HEK293T (cell line): ENCODE results near the gene MINDY4.

Experiments
- CTCF ChIA-PET: fragments of 350-600 bp; formaldehyde crosslinking; extraction: SDS; loops from one replicate; lab custom pipeline; 2021; ENCODE audit warnings: antibody characterized with exemption, inconsistent platforms; lab: Yijun Ruan, JAX
- POLR2A ChIA-PET: fragments of 350-600 bp; formaldehyde crosslinking; extraction: SDS; loops from one replicate; lab custom pipeline; 2020; ENCODE audit warnings: antibody characterized with exemption, inconsistent platforms; lab: Yijun Ruan, JAX
- DNase-seq: peaks from one replicate; pipeline ENCODE4 v3.0.0; 2012; ENCODE audit warnings: mixed read lengths; ENCODE audit errors: extremely low spot score
- ARNT ChIP-seq: fragments of 450-650 bp; IDR thresholded peaks from 2 replicates; pipeline ENCODE4 v1.6.1; 2017; ENCODE audit warnings: mild to moderate bottlenecking
- BHLHE40 ChIP-seq: fragments of 450-650 bp; IDR thresholded peaks from 2 replicates; pipeline ENCODE4 v1.6.1; 2016; ENCODE audit warnings: mild to moderate bottlenecking, moderate library complexity, borderline replicate concordance
- CTBP1 ChIP-seq: fragments of 450-650 bp; IDR thresholded peaks from 2 replicates; pipeline ENCODE4 v1.6.1; 2016; ENCODE audit warnings: borderline replicate concordance
- ELF4 ChIP-seq: fragments of 450-650 bp; IDR thresholded peaks from 2 replicates; pipeline ENCODE4 v1.6.1; 2017; ENCODE audit warnings: antibody characterized with exemption
- FOXA1 ChIP-seq: fragments of 450-650 bp; IDR thresholded peaks from 2 replicates; pipeline ENCODE4 v1.6.1; 2016; ENCODE audit warnings: mild to moderate bottlenecking
- FOXK2 ChIP-seq: fragments of 450-650 bp; IDR thresholded peaks from 2 replicates; pipeline ENCODE4 v1.6.1; 2016; ENCODE audit warnings: mild to moderate bottlenecking
- FOXM1 ChIP-seq: fragments of 450-650 bp; IDR thresholded peaks from 2 replicates; pipeline ENCODE4 v1.6.1; 2017; ENCODE audit warnings: mild to moderate bottlenecking, borderline replicate concordance
- HDGF ChIP-seq: fragments of 450-650 bp; IDR thresholded peaks from 2 replicates; pipeline ENCODE4 v1.6.1; 2017; ENCODE audit warnings: antibody characterized with exemption, borderline replicate concordance
- L3MBTL2 ChIP-seq: fragments of 450-650 bp; conservative IDR thresholded peaks from 2 replicates; pipeline ENCODE4 v1.6.1; 2016; ENCODE audit warnings: mild to moderate bottlenecking
- LEF1 ChIP-seq: fragments of 450-650 bp; IDR thresholded peaks from 2 replicates; pipeline ENCODE4 v1.6.1; 2017; ENCODE audit warnings: mild to moderate bottlenecking, borderline replicate concordance
- NFRKB ChIP-seq: fragments of 450-650 bp; IDR thresholded peaks from 2 replicates; pipeline ENCODE4 v1.6.1; 2016; ENCODE audit warnings: mild to moderate bottlenecking, moderate library complexity
- SP1 ChIP-seq: fragments of 450-650 bp; IDR thresholded peaks from 2 replicates; pipeline ENCODE4 v1.6.1; 2017
- SUZ12 ChIP-seq: fragments of 450-650 bp; IDR thresholded peaks from 2 replicates; pipeline ENCODE4 v1.6.1; 2016; ENCODE audit warnings: mild to moderate bottlenecking
- TARDBP ChIP-seq: fragments of 450-650 bp; IDR thresholded peaks from 2 replicates; pipeline ENCODE4 v1.6.1; 2016
- ZNF384 ChIP-seq: fragments of 450-650 bp; IDR thresholded peaks from 2 replicates; pipeline ENCODE4 v1.6.1; 2016
- TF ChIP-seq, protein P1 (sequence below): fragments of 450-650 bp; IDR thresholded peaks from 2 replicates; pipeline ENCODE4 v1.6.1; 2016

MINDY4 gene

DNA sequence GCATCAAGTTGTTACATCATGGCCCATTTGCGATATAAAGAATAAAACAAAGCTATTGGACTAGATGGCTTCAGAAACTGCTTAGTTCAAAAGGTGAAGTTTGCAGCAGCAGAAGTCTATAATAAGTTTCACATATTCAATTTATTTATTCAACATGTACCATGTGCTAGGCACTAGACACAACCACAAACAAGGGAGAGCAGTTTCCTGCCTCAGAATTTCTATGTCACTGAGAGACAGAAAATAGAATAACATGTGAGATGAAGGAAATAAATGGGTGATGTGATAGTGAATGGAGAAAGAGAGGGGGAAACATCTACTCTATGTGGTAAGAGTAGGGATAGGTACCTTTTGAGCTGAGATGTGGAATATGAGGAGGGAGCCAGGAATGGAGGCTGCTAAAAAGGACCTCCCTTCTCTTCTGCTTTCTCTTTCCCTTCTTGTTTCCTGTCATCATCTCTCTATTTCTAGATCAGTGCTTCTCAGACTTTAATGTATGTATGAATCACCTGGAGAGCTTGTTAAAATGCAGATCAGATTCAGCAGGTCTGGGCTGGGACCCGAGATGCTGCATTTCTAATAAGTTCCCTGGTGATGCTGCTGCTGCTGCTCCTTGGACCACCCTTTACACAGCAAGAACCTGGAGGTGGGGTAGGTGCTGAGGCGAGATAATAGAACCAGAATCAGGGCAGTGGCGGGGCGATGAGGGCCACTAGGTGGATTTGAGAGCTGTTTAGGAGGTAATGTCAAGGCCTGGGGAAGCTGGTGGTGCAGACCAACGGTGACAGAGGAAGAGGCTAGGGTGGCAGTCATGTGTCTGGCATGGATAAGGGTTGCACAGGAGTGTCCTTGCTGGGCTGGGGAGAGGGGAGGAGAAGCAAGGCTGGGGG is 32.9 kb upstream of the MINDY4 start:
- TF ChIP-seq L3MBTL2: no peak
- TF ChIP-seq ZNF384: no peak
- TF ChIP-seq CTBP1: no peak
- TF ChIP-seq FOXK2: no peak
- ChIA-PET CTCF (interaction anchor here (0.6 to 1.1 kb wide), 4 partner anchors 174 to 780 kb away, joined by 3 to 5 read pairs (median 3); no protein-coding TSS in a partner anchor), POLR2A (no interaction called here)
- no peak for DNase-seq

GRCh38 chr7:30739691-30740090 is 31.5 kb upstream of the MINDY4 start:
- DNase-seq: no peak
- TF ChIP-seq FOXM1 (no peak), SP1 (no peak), HDGF (no peak), LEF1 (no peak), BHLHE40 (no peak)
- ChIA-PET POLR2A (no interaction called here), CTCF (interaction anchor here (0.6 to 1.3 kb wide), 3 partner anchors 12 to 39 kb away, joined by 3 read pairs; no protein-coding TSS in a partner anchor)

DNA sequence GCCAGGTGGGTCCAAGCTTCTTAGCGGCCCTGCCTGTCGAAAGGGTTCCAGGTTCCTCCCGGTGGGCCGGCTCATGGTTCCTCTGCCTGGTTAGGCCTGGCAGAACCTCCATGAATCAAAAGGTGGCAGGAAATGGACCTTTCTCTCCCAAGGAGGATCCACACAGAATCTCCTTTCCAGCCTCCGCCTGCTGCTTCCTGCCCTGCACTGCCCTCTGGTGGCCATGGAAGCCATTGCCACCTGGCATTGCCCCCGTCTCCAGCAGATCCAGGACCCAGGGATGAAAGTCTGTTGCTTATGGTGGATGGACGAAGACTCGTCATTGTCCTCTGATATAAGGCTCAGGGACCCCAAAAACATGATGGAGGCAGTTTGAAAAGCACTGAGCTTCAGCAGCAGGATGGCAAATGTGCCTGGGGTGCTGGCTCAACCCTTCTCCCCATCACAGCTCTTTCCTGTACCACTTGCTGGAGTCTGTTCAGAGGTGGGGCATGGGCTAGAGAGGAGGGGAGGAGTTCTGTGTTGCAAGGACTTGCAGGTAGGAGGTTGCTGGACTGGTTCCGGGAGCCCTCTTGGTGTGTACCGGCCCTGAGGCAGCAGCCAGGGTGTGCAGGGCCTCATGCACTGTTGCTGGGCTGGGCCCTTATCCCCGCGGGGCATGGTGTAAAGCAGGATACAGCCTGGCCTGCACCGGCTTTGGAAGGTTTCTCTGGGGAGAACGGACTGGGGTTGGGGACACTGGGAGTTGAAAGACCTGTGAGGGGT is 30.6 kb upstream of the MINDY4 start:
- peak; percentile 90 for DNase-seq
- TF ChIP-seq ARNT (no peak), L3MBTL2 (no peak), HDGF (no peak), CTBP1 (no peak), LEF1 (no peak), FOXK2 (no peak), BHLHE40 (no peak), ELF4 (no peak), SP1 (no peak), SUZ12 (no peak), FOXM1 (no peak), ZNF384 (no peak), TARDBP (no peak), NFRKB (no peak), FOXA1 (no peak)
- TF ChIP-seq, protein P1, sequence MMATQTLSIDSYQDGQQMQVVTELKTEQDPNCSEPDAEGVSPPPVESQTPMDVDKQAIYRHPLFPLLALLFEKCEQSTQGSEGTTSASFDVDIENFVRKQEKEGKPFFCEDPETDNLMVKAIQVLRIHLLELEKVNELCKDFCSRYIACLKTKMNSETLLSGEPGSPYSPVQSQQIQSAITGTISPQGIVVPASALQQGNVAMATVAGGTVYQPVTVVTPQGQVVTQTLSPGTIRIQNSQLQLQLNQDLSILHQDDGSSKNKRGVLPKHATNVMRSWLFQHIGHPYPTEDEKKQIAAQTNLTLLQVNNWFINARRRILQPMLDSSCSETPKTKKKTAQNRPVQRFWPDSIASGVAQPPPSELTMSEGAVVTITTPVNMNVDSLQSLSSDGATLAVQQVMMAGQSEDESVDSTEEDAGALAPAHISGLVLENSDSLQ: no peak
- POLR2A ChIA-PET: no interaction called here
- CTCF ChIA-PET: interaction anchor here (0.6 to 1.3 kb wide), 3 partner anchors 26 to 194 kb away, joined by 3 read pairs; no protein-coding TSS in a partner anchor

DNA sequence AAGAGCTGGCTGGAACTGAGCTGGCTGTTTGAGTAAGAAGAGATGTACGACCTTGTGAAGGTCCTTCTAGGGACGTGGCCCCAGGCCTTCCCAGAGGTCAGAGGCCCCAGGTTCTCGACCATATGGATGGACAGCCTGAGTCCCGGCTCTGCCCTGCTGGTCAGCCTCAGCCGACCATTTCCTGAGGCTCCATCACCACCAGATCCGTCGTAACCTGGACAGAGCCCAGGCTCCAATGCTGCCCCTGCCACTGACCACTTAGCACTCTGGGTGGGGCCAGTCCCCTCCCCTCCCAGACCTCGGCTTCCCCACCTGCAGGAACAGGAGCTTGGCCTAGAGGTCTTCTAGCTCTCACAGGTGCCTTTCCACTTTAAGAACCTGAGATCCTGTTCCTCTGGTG is 29.9 kb upstream of the MINDY4 start:
- TF ChIP-seq LEF1: no peak
- no peak for TF ChIP-seq HDGF
- TF ChIP-seq ARNT: no peak
- CTCF ChIA-PET: interaction anchor here (0.6 kb wide), 2 partner anchors 195 to 197 kb away, joined by 3 to 4 read pairs; no protein-coding TSS in a partner anchor
- DNase-seq: no peak
- POLR2A ChIA-PET: no interaction called here

DNA sequence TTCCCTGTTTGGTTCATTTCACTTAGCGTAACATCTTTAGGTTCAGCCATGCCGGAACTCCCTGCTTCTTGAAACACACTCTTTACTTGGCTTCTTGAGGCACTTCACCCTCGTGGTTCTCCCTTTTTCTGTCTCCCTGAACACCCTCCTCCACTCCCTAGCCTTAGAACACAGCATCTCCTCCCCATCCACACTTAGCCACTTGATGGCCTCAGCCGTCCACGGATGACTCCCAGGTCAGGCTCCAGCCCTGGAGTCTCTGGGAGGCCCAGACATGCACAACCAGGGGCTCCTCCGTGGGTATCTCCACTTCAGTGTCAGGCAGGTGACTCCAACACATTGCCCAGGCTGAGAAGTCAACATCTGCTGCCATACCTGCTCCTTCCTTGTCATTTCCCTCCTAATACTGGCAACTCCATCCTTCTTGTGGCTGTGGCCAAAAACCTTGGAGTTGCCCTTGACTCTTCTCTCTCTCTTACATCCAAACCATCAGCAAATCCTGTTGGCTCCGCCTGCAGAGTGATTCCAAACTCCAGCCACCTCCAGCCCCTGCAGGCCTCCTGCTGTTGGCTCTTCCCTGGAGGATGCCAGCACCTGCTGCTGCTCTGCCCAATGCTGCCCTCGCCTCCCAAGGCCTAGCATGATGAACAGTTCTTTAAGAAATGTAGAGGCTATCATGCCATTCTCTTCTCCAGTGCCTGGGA is 27.7 kb upstream of the MINDY4 start:
- TF ChIP-seq SP1 (no peak), ARNT (no peak), TARDBP (no peak), L3MBTL2 (no peak), NFRKB (no peak), HDGF (no peak), FOXM1 (no peak)
- no peak for DNase-seq
- ChIA-PET POLR2A (no interaction called here), CTCF (no interaction called here)

- ChIA-PET POLR2A (no interaction called here), CTCF (no interaction called here)
- DNase-seq: no peak
- TF ChIP-seq SP1 (no peak), ARNT (no peak), L3MBTL2 (no peak), FOXK2 (no peak), NFRKB (no peak), LEF1 (no peak), TARDBP (no peak), FOXA1 (no peak), CTBP1 (no peak), BHLHE40 (no peak), ELF4 (no peak), HDGF (no peak), ZNF384 (no peak), SUZ12 (no peak), FOXM1 (no peak)
- TF ChIP-seq, protein P1: no peak
Observed at GRCh38 chr7:30744075-30744417, 27.2 kb upstream of the MINDY4 start.
